Spleen (tissue), 7 donors: ENCODE data around the gene NDUFS8.
"Not testable (repeated sequence)": the region's sequence is repeated elsewhere in the genome, so short reads cannot be mapped to it uniquely, and the experiment has no call there.

Experiments
- POLR2A ChIP-seq, 3 donors: fragments of 450-650 bp; IDR thresholded peaks; one replicate each; pipeline ENCODE4 v1.5.1; 2017; ENCODE audit warnings: antibody characterized with exemption in 3 of 3, mild to moderate bottlenecking in 1 of 3
- POLR2AphosphoS5 ChIP-seq, 3 donors: sonication (generic); formaldehyde crosslinking; IDR thresholded peaks; one replicate each; pipeline ENCODE4 v1.5.1; 2017; ENCODE audit warnings: antibody characterized with exemption in 3 of 3
- TF ChIP-seq, protein P1 (sequence below), 11 experiments: fragments of 200-600 bp in 7 of 11; fragments of 450-650 bp in 4 of 11; sonication (generic) in 4 of 11; IDR thresholded peaks in 8 of 11; conservative IDR thresholded peaks in 3 of 11; 1 replicate in 7 of 11; 2 replicates in 4 of 11; pipeline versions ENCODE4 v1.4.0 to v1.8.0; 2016 to 2021; ENCODE audit warnings: antibody characterized with exemption in 11 of 11, inconsistent platforms in 4 of 11, mild to moderate bottlenecking in 1 of 11
- donor health status: DM: no; HTN: no; CAD: no; lungs with moderate emphysema.
- donor health status: DM: no; HTN: no; CAD: no.
- donor health status: DM: no; HTN: no; CAD: no.

DNA sequence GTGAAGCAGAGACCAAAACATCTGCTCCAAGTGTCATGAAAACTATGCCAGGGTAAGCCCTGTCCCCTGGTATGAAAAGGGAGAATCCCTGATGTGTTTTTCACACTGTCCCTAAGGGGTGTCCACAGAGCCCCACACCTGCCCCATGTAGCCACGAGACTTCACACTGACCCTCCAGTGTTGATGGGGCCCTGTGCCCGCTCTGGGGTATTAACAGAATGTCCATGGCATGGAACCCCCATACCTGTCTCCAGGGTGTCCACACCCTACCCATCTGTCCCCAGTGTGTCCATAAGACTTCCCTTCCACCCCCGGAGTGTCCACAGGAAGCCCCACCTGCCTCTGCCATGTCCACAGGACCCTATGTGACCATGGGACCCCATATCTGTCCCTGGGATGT is 35.4 kb upstream of the NDUFS8 start:
- TF ChIP-seq, protein P1, sequence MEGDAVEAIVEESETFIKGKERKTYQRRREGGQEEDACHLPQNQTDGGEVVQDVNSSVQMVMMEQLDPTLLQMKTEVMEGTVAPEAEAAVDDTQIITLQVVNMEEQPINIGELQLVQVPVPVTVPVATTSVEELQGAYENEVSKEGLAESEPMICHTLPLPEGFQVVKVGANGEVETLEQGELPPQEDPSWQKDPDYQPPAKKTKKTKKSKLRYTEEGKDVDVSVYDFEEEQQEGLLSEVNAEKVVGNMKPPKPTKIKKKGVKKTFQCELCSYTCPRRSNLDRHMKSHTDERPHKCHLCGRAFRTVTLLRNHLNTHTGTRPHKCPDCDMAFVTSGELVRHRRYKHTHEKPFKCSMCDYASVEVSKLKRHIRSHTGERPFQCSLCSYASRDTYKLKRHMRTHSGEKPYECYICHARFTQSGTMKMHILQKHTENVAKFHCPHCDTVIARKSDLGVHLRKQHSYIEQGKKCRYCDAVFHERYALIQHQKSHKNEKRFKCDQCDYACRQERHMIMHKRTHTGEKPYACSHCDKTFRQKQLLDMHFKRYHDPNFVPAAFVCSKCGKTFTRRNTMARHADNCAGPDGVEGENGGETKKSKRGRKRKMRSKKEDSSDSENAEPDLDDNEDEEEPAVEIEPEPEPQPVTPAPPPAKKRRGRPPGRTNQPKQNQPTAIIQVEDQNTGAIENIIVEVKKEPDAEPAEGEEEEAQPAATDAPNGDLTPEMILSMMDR (IDR thresholded peaks at IDR 0.05 in 8 of 11, conservative IDR thresholded peaks at IDR 0.05 in 3 of 11), result not testable (repeated sequence)
- TF ChIP-seq POLR2AphosphoS5, POLR2A (IDR thresholded peaks at IDR 0.05): not testable (repeated sequence)
